ENCODE data around the gene ZP4.

GRCh38 chr1:237875291-237875690 lies 15.4 kb downstream of the ZP4 start:
- TF ChIP-seq SETDB1 (IDR thresholded peaks at IDR 0.05; ENCODE audit: low read length) (no peak), CTCF (IDR thresholded peaks at IDR 0.05 in 2 of 3, conservative IDR thresholded peaks at IDR 0.05 in 1 of 3; ENCODE audit: insufficient read depth in 2 of 3, low read depth in 1 of 3, low read length in 3 of 3) (no peak), FOXJ3 (CRISPR knock-in tag; IDR thresholded peaks at IDR 0.05) (no peak), NFE2L1 (tag; IDR thresholded peaks at IDR 0.05; ENCODE audit: borderline replicate concordance, low read depth) (no peak), ZNF57 (CRISPR knock-in tag; IDR thresholded peaks at IDR 0.05) (no peak), EHMT2 (IDR thresholded peaks at IDR 0.05) (no peak), JUND (IDR thresholded peaks at IDR 0.05; ENCODE audit: borderline replicate concordance, low read depth, low read length) (no peak), JUND (tag; IDR thresholded peaks at IDR 0.05; ENCODE audit: borderline replicate concordance, low read depth, low read length) (no peak), ARID3B (CRISPR knock-in tag; IDR thresholded peaks at IDR 0.05; ENCODE audit: borderline replicate concordance) (no peak)

Data from K562 (cell line).